ENCODE results near the gene WFS1.

DNA sequence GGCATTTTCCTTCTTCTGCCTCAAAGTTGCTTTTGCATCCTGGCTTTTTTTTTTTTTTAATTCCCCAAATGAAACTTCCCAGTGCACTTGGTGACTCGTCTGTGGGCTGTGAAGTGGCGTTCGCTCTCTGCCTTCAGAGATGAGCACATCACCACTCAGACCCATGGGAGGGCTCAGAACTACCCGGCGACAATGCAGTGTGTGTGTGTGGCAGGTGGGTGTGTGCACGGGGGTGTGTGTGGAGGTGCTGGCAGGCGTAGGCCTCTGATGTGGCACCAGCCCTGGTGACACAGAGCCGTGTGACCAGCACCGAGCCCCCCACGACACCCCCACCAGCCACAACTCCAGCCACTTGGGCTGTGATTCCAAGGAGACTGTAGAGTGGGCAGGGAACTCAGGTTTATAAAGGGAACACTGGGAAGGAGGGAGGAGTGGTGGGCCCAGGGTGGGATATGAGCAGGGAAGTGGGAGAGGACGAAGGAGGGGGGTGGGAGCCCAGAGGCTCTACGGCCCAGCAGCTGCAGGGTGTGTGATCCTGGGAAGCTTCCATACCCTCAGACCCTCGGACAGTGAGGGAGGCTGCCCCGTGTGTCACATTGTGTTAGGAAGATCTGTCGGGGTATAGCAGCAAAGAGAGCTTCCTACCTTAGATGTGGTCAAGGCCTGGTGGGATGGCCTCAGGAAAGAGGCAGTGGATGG is 6.0 kb upstream of the WFS1 start:
- TF ChIP-seq, protein P1, sequence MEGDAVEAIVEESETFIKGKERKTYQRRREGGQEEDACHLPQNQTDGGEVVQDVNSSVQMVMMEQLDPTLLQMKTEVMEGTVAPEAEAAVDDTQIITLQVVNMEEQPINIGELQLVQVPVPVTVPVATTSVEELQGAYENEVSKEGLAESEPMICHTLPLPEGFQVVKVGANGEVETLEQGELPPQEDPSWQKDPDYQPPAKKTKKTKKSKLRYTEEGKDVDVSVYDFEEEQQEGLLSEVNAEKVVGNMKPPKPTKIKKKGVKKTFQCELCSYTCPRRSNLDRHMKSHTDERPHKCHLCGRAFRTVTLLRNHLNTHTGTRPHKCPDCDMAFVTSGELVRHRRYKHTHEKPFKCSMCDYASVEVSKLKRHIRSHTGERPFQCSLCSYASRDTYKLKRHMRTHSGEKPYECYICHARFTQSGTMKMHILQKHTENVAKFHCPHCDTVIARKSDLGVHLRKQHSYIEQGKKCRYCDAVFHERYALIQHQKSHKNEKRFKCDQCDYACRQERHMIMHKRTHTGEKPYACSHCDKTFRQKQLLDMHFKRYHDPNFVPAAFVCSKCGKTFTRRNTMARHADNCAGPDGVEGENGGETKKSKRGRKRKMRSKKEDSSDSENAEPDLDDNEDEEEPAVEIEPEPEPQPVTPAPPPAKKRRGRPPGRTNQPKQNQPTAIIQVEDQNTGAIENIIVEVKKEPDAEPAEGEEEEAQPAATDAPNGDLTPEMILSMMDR (conservative IDR thresholded peaks at IDR 0.05 in 1 of 2, IDR thresholded peaks at IDR 0.05 in 1 of 2; ENCODE audit: low read depth in 1 of 2, low read length in 2 of 2) = no peak
- no peak for TF ChIP-seq EZH2 (IDR thresholded peaks at IDR 0.05; ENCODE audit: low read length, missing control alignments)

All from fibroblast of lung (primary cell).